Retinal pigment epithelial cell (primary cell): Measurements from ENCODE around the gene TMEM120A.
"Not testable (repeated sequence)": the region's sequence is repeated elsewhere in the genome, so short reads cannot be mapped to it uniquely, and the experiment has no call there.

Source experiments
- DNase-seq: peaks from one replicate; pipeline ENCODE4 v3.0.0-alpha.2; 2010; ENCODE audit warnings: low read depth
- H3K4me3 ChIP-seq: 2 replicates; pipeline ENCODE4 v1.5.1; 2011; ENCODE audit warnings: mild to moderate bottlenecking, low read length, control low read depth, moderate library complexity
- TF ChIP-seq, protein P1 (sequence below): conservative IDR thresholded peaks from 2 replicates; pipeline ENCODE4 v1.5.1; 2011; ENCODE audit warnings: low read depth, low read length, control low read depth, inconsistent platforms

The TMEM120A gene

DNA sequence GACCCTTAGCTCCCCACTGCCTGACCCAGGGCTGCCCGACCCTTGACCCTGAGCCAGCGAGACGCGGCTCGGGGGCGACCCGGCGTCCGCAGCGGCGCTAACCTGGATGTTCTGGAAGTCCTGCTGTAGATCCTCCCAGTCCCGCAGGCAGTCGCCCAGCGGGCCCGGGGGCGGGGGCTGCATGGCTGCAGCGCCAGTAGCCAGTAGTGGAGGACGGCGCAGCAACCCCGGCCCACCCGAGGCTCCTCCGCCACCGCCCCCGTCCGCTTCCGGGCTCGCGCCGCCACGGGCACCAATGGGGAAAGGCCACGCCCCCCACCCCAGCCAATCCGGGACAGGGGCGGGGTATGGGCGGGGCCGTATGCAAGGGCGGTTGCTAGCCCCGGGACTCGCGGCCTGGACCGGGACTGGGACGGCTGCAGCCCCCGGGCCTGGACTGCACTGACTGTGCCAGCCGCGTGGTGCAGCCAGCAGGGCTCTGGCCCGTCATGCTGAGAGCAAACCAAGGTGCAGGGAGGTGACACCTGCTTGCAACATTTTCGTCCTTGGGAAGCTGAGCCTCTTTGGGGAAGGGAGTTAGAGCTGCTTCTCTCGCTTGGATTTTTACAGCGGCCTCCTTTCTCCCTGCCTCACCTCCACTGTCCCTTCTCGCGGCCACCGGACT lies at the start of gene TMEM120A:
Gene TMEM120A, minus strand, starts transcription at position 208 of the 664 bp plus-strand sequence. Its CDS starts 25 bp downstream, at position 183.
- peak within 1 kb of the TSS; percentile 74 for H3K4me3 ChIP-seq
- DNase-seq: peak; percentile 67
- TF ChIP-seq, protein P1, sequence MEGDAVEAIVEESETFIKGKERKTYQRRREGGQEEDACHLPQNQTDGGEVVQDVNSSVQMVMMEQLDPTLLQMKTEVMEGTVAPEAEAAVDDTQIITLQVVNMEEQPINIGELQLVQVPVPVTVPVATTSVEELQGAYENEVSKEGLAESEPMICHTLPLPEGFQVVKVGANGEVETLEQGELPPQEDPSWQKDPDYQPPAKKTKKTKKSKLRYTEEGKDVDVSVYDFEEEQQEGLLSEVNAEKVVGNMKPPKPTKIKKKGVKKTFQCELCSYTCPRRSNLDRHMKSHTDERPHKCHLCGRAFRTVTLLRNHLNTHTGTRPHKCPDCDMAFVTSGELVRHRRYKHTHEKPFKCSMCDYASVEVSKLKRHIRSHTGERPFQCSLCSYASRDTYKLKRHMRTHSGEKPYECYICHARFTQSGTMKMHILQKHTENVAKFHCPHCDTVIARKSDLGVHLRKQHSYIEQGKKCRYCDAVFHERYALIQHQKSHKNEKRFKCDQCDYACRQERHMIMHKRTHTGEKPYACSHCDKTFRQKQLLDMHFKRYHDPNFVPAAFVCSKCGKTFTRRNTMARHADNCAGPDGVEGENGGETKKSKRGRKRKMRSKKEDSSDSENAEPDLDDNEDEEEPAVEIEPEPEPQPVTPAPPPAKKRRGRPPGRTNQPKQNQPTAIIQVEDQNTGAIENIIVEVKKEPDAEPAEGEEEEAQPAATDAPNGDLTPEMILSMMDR: no peak

DNA sequence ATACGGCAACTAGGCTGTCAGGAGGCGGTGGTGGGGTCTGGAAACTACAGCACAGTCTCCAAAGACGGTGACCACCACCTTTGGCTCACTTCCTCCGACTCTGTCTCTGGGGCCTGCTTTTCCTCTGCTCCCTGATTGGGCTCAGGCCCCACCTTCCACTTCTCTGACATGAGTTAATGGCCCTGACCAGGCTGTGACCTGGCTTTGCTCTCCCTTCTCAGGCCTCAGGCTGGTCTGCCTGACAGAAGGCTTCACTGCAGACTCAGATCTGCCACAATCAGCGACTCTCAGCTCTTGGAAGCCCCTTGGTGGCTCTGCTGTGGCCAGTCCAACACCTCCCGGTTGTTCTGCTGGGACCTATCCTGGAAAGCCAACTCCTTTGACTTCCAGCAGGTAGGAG lies 45.7 kb upstream of the TMEM120A start:
- DNase-seq: no peak
- TF ChIP-seq, protein P1: no peak
- no peak overlapping the region for H3K4me3 ChIP-seq

DNA sequence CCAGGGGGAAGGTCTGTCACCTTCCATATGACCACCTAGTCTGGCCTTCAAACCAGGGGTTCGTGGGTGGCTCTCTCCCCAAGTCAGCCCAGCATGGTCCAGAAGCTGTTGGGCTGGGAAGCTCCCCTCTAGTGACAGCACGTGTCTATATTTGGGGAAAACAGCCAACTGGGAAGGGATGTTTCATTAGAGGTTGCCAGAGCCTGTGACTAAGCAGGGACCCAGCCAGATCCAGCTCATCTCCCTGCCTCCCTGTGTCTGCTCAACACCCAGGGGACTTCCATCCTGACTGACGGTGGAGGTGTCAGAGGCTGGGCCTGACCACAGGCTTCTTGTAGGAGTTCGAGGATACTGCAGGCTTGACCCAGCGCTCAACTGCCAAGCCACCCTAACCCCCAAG lies 42.9 kb upstream of the TMEM120A start:
- H3K4me3 ChIP-seq: no peak overlapping the region
- DNase-seq: no peak
- TF ChIP-seq, protein P1: no peak

DNA sequence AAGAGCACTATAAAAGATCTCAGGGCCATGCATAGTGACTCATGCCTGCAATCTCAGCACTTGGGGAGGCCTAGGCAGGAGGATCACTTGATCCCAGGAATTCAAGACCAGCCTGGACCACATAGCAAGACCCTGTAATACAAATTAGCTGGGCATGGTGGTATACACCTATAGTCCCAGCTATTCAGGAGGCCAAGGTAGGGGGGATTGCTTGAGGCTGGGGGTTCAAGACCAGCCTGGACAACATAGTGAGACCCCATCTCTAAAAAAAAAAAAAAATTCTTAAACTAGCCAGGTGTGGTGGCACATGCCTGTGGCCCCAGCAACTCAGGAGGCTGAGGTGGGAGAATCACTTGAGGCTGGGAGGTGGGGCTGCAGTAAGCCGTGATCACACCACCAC lies 37.6 kb upstream of the TMEM120A start:
- H3K4me3 ChIP-seq: no peak overlapping the region
- no peak for DNase-seq
- TF ChIP-seq, protein P1: no peak

DNA sequence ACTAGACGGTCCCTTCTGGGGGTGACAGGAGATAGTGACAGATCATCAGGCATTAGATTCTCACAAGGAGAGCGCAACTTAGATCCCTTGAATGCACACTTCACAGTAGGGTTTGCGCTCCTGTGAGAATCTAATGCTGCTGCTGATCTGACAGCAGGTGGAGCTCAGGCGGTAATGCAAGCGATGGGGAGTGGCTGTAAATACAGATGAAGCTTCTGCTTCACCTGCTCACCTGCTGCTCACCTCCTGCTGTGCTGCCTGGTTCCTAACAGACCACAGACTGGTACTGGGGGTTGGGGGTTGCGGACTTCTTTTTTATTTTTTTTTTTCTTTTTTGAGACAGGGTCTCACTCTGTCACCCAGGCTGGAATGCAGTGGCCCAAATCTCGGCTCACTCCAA lies 35.3 kb upstream of the TMEM120A start:
- not testable (repeated sequence) for DNase-seq, H3K4me3 ChIP-seq

DNA sequence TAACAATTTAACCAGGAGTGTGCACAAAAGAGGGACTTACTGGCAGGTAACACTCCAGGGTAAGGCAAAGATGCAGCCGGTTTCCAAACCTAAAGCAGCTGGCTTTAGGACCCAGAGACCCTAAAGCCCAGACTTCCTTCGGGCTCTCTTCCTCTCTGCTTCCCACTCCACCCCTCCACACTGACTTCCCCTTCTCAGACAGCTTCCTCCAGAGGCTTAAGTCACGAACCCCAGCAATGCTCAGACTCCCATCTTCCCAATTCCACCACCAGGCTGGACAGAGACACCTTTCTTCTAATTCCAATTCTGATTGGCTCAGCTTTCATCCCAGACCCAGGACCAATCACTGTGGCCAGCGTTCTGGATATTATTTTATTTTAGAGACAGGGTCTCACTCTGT lies 28.6 kb upstream of the TMEM120A start:
- no peak for DNase-seq
- H3K4me3 ChIP-seq: no peak overlapping the region

DNA sequence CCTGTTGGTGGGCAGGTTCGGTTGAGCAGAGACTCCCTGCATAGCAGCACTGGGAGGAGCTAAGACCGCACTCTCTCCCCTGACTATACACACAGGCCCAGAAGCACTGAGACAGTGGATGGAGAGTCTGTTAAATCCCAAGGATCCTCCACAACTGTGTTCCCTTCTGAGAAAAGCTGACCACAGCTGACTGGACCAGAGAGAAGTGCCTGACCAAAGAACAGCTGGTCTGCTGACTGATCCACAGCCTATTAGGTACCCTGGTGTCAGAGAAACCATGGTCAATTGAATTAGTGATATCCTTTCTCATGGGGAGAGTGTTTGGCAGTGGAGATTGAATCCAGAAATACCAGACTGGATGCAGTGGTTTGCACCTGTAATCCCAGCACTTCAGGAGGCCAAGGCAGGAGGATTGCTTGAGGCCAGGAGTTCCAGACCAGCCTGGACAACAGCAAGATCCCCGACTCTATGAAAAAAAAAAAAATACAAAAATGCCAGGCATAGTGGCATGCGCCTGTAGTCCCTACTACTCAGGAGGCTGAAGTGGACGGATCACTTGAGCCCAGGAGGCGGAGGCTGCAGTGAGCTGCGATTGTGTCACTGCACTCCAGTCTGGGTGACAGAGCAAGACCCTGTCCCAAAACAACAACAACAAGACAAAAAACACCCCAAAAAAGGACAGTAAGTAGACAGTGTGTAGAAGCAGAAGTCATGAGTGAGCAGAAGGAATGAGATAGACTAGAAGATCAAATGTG lies 27.8 kb upstream of the TMEM120A start:
- DNase-seq: no peak
- TF ChIP-seq, protein P1: no peak
- no peak overlapping the region for H3K4me3 ChIP-seq

More for the DNA sequence above, 28.6 kb upstream of the TMEM120A start:
- TF ChIP-seq, protein P1: no peak
